WTC11 (cell line): ENCODE results near the gene INPP5F. TPM values are rescaled to one million over a fixed set of nuclear protein-coding genes. Genes with fewer than 3 reads are reported as not detected.

ENCODE experiments used
- ATAC-seq: fragments of 200-7000 bp; cut with Tn5 transposase; 2 replicates; pipeline ENCODE4 v1.10.0; 2021; ENCODE audit warnings: mild to moderate bottlenecking, moderate library complexity
- CTCF ChIA-PET: fragments of 300-600 bp; sonication (Branson Sonifier 250); formaldehyde crosslinking; loops from one replicate; lab custom pipeline; 2021; ENCODE audit warnings: antibody characterized with exemption; lab: Charles Lee
- POLR2A ChIA-PET: fragments of 350-600 bp; sonication (Branson Sonifier 250); formaldehyde crosslinking; loops from one replicate; lab custom pipeline; 2021; ENCODE audit warnings: antibody characterized with exemption; lab: Charles Lee
- DNase-seq: peaks from one replicate; pipeline ENCODE4 v3.0.0; 2021; ENCODE audit warnings: low spot score
- H3K27ac Mint-ChIP-seq: 2 replicates; pipeline ENCODE4 v1.8.0; 2021; ENCODE audit warnings: mixed read lengths
- H3K27me3 Mint-ChIP-seq: 2 replicates; pipeline ENCODE4 v1.8.0; 2021; ENCODE audit warnings: low read depth, mild to moderate bottlenecking, moderate library complexity, mixed read lengths
- H3K36me3 Mint-ChIP-seq: 2 replicates; pipeline ENCODE4 v1.8.0; 2021; ENCODE audit warnings: mixed read lengths
- H3K4me1 Mint-ChIP-seq: 2 replicates; pipeline ENCODE4 v1.8.0; 2022; ENCODE audit warnings: mixed read lengths
- H3K4me3 Mint-ChIP-seq: 2 replicates; pipeline ENCODE4 v1.8.0; 2021; ENCODE audit warnings: mild to moderate bottlenecking, moderate library complexity, mixed read lengths
- H3K9me3 Mint-ChIP-seq: 2 replicates; pipeline ENCODE4 v1.8.0; 2021; ENCODE audit warnings: mixed read lengths
- ESRRA ChIP-seq: sonication (generic); formaldehyde crosslinking; IDR thresholded peaks from 2 replicates; pipeline ENCODE4 v1.8.1; 2022; ENCODE audit warnings: mild to moderate bottlenecking, missing genetic modification reagents, borderline replicate concordance
- FOXJ3 ChIP-seq: sonication (generic); formaldehyde crosslinking; IDR thresholded peaks from 2 replicates; pipeline ENCODE4 v1.9.0; 2021; ENCODE audit warnings: missing genetic modification reagents, mild to moderate bottlenecking, borderline replicate concordance
- FOXP1 ChIP-seq: sonication (generic); formaldehyde crosslinking; IDR thresholded peaks from 2 replicates; pipeline ENCODE4 v1.8.0; 2022; ENCODE audit warnings: missing genetic modification reagents, mild to moderate bottlenecking, moderate library complexity, borderline replicate concordance
- IRF2 ChIP-seq: sonication (generic); formaldehyde crosslinking; IDR thresholded peaks from 2 replicates; pipeline ENCODE4 v1.8.0; 2022; ENCODE audit warnings: low read depth, missing genetic modification reagents, borderline replicate concordance
- KAT7 ChIP-seq: sonication (generic); formaldehyde crosslinking; IDR thresholded peaks from 2 replicates; pipeline ENCODE4 v1.8.1; 2023; ENCODE audit warnings: missing genetic modification reagents, mild to moderate bottlenecking, borderline replicate concordance
- NR2C2 ChIP-seq: sonication (generic); formaldehyde crosslinking; IDR thresholded peaks from 2 replicates; pipeline ENCODE4 v1.8.0; 2022; ENCODE audit warnings: mild to moderate bottlenecking, missing genetic modification reagents
- ZBTB21 ChIP-seq: sonication (generic); formaldehyde crosslinking; IDR thresholded peaks from 2 replicates; pipeline ENCODE4 v1.8.1; 2023; ENCODE audit warnings: mild to moderate bottlenecking, missing genetic modification reagents, borderline replicate concordance
- ZNF121 ChIP-seq: sonication (generic); formaldehyde crosslinking; IDR thresholded peaks from 2 replicates; pipeline ENCODE4 v1.8.0; 2023; ENCODE audit warnings: missing genetic modification reagents
- ZNF138 ChIP-seq: sonication (generic); formaldehyde crosslinking; conservative IDR thresholded peaks from 2 replicates; pipeline ENCODE4 v1.8.1; 2022; ENCODE audit warnings: mild to moderate bottlenecking, moderate library complexity, missing genetic modification reagents
- ZNF263 ChIP-seq: sonication (generic); formaldehyde crosslinking; IDR thresholded peaks from 2 replicates; pipeline ENCODE4 v1.8.1; 2022; ENCODE audit warnings: low read depth, mild to moderate bottlenecking, moderate library complexity, missing genetic modification reagents
- total RNA-seq: library from RNA; stranded (reverse); gene quantifications from 3 replicates; pipeline ENCODE4 v1.2.3, GENCODE V29; 2021
- TF ChIP-seq, protein P1 (sequence below): fragments of 250-450 bp; sonication (Bioruptor Pico); conservative IDR thresholded peaks from 2 replicates; pipeline ENCODE4 v1.9.0; 2021; ENCODE audit warnings: mild to moderate bottlenecking
- TF ChIP-seq, protein P2 (sequence below): fragments of 250-450 bp; sonication (Bioruptor Pico); IDR thresholded peaks from 2 replicates; pipeline ENCODE4 v1.9.0; 2021; ENCODE audit warnings: mild to moderate bottlenecking, borderline replicate concordance
- TF ChIP-seq, protein P3 (sequence below): fragments of 250-450 bp; sonication (Bioruptor Pico); IDR thresholded peaks from 2 replicates; pipeline ENCODE4 v1.9.0; 2021; ENCODE audit warnings: moderate library complexity, mild to moderate bottlenecking, inconsistent platforms, borderline replicate concordance
- TF ChIP-seq, protein P4 (sequence below): sonication (generic); formaldehyde crosslinking; IDR thresholded peaks from 2 replicates; pipeline ENCODE4 v1.8.0; 2022; ENCODE audit warnings: missing genetic modification reagents

INPP5F gene
- total RNA-seq, 1 experiment from 2014 or later = 83.3 TPM

DNA sequence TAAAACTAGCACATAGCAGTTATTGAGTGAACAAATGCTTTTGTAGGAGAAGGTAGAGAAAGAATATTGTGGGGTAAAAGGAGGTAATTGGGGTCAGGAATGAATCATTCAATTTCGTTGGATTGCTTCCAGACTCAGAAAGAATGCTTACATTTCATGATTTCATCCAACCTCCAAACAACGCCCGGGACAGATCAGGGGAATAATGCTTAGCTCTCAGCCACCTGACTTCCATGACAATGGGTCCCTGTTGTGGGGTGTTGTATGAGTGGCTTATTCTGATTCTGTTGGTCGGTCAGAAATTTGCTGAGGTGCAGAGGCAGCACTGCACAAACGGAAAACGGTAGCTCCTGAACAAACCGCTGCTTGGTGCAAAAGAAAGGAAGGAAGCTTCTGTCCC, 24.0 kb upstream of the INPP5F start (continued):
- TF ChIP-seq FOXP1 (CRISPR knock-in tag) (no peak), ZNF138 (CRISPR knock-in tag) (no peak), FOXJ3 (CRISPR knock-in tag) (no peak), KAT7 (CRISPR knock-in tag) (no peak), ZNF121 (CRISPR knock-in tag) (no peak)
- TF ChIP-seq, protein P1, sequence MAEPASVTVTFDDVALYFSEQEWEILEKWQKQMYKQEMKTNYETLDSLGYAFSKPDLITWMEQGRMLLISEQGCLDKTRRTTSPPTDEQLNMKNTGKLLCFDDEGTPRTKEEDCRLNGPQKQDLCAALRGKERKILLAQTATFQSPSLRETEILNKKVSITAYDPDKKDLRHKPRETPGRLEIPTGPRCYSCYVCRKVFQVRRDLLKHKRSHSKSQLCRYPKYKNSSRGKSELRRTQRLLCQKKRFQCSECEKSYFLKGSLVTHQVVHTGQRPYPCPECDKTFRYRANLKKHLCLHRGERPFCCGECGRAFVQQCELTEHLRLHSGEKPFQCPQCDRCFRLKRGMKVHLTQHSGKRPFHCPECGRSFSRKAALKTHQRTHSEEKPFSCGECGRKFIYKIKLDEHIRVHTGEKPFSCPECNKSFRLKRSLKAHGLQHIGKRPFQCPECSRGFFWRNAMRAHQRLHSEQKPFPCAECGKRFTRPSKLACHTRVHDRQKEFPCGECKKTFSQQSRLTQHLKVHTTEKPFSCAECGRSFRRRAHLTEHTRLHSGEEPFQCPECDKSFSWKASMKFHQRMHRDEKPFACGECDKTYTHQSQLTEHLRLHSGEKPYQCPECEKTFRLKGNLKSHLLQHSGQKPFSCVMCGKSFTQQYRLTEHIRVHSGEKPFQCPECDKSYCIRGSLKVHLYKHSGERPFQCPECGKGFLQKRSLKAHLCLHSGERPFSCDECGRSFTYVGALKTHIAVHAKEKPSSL (CRISPR knock-in tag) = no peak
- TF ChIP-seq, protein P2, sequence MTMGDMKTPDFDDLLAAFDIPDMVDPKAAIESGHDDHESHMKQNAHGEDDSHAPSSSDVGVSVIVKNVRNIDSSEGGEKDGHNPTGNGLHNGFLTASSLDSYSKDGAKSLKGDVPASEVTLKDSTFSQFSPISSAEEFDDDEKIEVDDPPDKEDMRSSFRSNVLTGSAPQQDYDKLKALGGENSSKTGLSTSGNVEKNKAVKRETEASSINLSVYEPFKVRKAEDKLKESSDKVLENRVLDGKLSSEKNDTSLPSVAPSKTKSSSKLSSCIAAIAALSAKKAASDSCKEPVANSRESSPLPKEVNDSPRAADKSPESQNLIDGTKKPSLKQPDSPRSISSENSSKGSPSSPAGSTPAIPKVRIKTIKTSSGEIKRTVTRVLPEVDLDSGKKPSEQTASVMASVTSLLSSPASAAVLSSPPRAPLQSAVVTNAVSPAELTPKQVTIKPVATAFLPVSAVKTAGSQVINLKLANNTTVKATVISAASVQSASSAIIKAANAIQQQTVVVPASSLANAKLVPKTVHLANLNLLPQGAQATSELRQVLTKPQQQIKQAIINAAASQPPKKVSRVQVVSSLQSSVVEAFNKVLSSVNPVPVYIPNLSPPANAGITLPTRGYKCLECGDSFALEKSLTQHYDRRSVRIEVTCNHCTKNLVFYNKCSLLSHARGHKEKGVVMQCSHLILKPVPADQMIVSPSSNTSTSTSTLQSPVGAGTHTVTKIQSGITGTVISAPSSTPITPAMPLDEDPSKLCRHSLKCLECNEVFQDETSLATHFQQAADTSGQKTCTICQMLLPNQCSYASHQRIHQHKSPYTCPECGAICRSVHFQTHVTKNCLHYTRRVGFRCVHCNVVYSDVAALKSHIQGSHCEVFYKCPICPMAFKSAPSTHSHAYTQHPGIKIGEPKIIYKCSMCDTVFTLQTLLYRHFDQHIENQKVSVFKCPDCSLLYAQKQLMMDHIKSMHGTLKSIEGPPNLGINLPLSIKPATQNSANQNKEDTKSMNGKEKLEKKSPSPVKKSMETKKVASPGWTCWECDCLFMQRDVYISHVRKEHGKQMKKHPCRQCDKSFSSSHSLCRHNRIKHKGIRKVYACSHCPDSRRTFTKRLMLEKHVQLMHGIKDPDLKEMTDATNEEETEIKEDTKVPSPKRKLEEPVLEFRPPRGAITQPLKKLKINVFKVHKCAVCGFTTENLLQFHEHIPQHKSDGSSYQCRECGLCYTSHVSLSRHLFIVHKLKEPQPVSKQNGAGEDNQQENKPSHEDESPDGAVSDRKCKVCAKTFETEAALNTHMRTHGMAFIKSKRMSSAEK (CRISPR knock-in tag) = no peak
- TF ChIP-seq, protein P3, sequence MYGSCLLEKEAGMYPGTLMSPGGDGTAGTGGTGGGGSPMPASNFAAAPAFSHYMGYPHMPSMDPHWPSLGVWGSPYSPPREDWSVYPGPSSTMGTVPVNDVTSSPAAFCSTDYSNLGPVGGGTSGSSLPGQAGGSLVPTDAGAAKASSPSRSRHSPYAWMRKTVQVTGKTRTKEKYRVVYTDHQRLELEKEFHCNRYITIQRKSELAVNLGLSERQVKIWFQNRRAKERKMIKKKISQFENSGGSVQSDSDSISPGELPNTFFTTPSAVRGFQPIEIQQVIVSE (CRISPR knock-in tag) = no peak

DNA sequence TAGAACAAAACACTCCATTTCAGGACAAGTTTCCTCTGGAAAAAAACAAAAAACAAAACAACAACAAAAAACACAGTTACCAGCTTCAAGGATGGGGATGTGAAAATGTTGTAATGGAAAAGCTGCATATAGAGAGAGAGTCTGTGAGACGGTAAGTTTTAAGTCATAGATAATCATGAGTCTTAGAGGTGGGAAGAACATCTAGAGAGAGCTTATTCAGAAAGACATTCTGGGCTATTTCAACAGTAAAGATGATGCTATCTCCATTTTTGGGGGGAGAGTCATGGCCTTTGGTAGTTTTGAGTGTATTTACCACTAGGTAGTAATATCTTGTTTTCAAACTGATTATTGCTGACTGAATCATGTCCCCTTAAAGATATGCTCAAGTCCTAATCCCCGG, 23.3 kb upstream of the INPP5F start:
- ChIA-PET CTCF (interaction anchor here (0.5 to 1.5 kb wide), 4 partner anchors 15 to 116 kb away, joined by 3 to 8 read pairs (median 4); no protein-coding TSS in a partner anchor), POLR2A (interaction anchor here (0.5 kb wide), 1 partner anchor 191 kb away, joined by 6 read pairs; no protein-coding TSS in a partner anchor)
- H3K27ac Mint-ChIP-seq = no peak overlapping the region
- H3K4me1 Mint-ChIP-seq = peaks cover 24% of the 10 kb centered on the region
- ATAC-seq (no peak), DNase-seq (no peak)
- H3K27me3 Mint-ChIP-seq = no peaks in the 10 kb centered on the region; the same call in 1 of the 2 replicates
- H3K36me3 Mint-ChIP-seq = peaks cover 17% of the 10 kb centered on the region
- no peak for TF ChIP-seq NR2C2 (CRISPR knock-in tag)
- TF ChIP-seq, protein P4, sequence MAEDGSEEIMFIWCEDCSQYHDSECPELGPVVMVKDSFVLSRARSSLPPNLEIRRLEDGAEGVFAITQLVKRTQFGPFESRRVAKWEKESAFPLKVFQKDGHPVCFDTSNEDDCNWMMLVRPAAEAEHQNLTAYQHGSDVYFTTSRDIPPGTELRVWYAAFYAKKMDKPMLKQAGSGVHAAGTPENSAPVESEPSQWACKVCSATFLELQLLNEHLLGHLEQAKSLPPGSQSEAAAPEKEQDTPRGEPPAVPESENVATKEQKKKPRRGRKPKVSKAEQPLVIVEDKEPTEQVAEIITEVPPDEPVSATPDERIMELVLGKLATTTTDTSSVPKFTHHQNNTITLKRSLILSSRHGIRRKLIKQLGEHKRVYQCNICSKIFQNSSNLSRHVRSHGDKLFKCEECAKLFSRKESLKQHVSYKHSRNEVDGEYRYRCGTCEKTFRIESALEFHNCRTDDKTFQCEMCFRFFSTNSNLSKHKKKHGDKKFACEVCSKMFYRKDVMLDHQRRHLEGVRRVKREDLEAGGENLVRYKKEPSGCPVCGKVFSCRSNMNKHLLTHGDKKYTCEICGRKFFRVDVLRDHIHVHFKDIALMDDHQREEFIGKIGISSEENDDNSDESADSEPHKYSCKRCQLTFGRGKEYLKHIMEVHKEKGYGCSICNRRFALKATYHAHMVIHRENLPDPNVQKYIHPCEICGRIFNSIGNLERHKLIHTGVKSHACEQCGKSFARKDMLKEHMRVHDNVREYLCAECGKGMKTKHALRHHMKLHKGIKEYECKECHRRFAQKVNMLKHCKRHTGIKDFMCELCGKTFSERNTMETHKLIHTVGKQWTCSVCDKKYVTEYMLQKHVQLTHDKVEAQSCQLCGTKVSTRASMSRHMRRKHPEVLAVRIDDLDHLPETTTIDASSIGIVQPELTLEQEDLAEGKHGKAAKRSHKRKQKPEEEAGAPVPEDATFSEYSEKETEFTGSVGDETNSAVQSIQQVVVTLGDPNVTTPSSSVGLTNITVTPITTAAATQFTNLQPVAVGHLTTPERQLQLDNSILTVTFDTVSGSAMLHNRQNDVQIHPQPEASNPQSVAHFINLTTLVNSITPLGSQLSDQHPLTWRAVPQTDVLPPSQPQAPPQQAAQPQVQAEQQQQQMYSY (CRISPR knock-in tag) = no peak
- TF ChIP-seq IRF2 (CRISPR knock-in tag) = no peak
- no peak for TF ChIP-seq ZBTB21 (CRISPR knock-in tag)
- no peak for TF ChIP-seq ESRRA (CRISPR knock-in tag)
- no peak for TF ChIP-seq FOXP1 (CRISPR knock-in tag)
- TF ChIP-seq FOXJ3 (CRISPR knock-in tag) = no peak
- TF ChIP-seq ZNF263 = no peak
- H3K4me3 Mint-ChIP-seq = no peak overlapping the region
- H3K9me3 Mint-ChIP-seq = peaks cover 18% of the 10 kb centered on the region
